HG03575 (cell line): ENCODE measurements around the gene NAT8L.

Experiments
- ATAC-seq: cut with Tn5 transposase; IDR thresholded peaks from one replicate; pipeline ENCODE4 v1.9.1; 2021; ENCODE audit not compliant: unreplicated experiment, insufficient number of reproducible peaks, low FRiP score; ENCODE audit errors: extremely low read depth

Gene NAT8L

GRCh38 chr4:2083116-2083825 lies 24.1 kb downstream of the NAT8L start:
- no peak for ATAC-seq

- ATAC-seq, result no peak
These were observed 24.7 kb downstream of the NAT8L start for GRCh38 chr4:2083826-2084160.

GRCh38 chr4:2084316-2084715 lies 25.2 kb downstream of the NAT8L start:
- no peak for ATAC-seq

- no peak for ATAC-seq
These were observed 26.4 kb downstream of the NAT8L start for GRCh38 chr4:2085496-2085901.

- ATAC-seq, result no peak
These were observed 28.0 kb downstream of the NAT8L start for GRCh38 chr4:2087170-2087569.

GRCh38 chr4:2089222-2089621 lies 30.1 kb downstream of the NAT8L start:
- no peak for ATAC-seq

GRCh38 chr4:2090642-2091041 lies 31.5 kb downstream of the NAT8L start:
- no peak for ATAC-seq

- no peak for ATAC-seq
These were observed 33.0 kb downstream of the NAT8L start for GRCh38 chr4:2091990-2092668.

GRCh38 chr4:2092669-2093053 lies 33.5 kb downstream of the NAT8L start:
- ATAC-seq, result no peak

GRCh38 chr4:2093265-2093664 lies 34.1 kb downstream of the NAT8L start:
- no peak for ATAC-seq

- ATAC-seq, result no peak
These were observed 35.4 kb downstream of the NAT8L start for GRCh38 chr4:2094545-2094944.

GRCh38 chr4:2095236-2096072 lies 36.3 kb downstream of the NAT8L start:
- ATAC-seq, result no peak

GRCh38 chr4:2096073-2096609 lies 37.0 kb downstream of the NAT8L start:
- ATAC-seq, result no peak

GRCh38 chr4:2101346-2102044 lies 42.4 kb downstream of the NAT8L start:
- no peak for ATAC-seq

GRCh38 chr4:2102045-2102883 lies 43.1 kb downstream of the NAT8L start:
- ATAC-seq, result no peak

GRCh38 chr4:2103127-2103842 lies 44.2 kb downstream of the NAT8L start:
- ATAC-seq, result no peak

GRCh38 chr4:2103843-2104547 lies 44.9 kb downstream of the NAT8L start:
- ATAC-seq, result no peak
